ENCODE measurements around the gene XXYLT1. TPM values are rescaled to one million over a fixed set of nuclear protein-coding genes. Genes with fewer than 3 reads are reported as not detected.

Gene XXYLT1
- polyA plus RNA-seq, 1 donor (not counting 4 experiments of a cell fraction or from before 2014, with no cell fraction given), result 11.1 TPM

- H3K4me3 ChIP-seq (ENCODE audit: control insufficient read depth in 2 of 3, extremely low read depth in 1 of 3, insufficient read depth in 2 of 3, low read depth in 1 of 3, low read length in 3 of 3), result no peak overlapping the region
- no peak overlapping the region for H3K9ac ChIP-seq (ENCODE audit: control insufficient read depth, extremely low read depth, insufficient read depth, low read length)
- no peak overlapping the region for H2AFZ ChIP-seq (ENCODE audit: control insufficient read depth, low read length)
- DNase-seq (ENCODE audit: low read depth, low spot score) (no peak), FAIRE-seq (no peak)
- H3K4me1 ChIP-seq (ENCODE audit: control insufficient read depth, extremely low read depth, insufficient read depth, low read length), result peaks cover 4% of the 10 kb centered on the region
- peaks cover 0 to 2% of the 10 kb centered on the region in 2 experiments for H3K36me3 ChIP-seq (ENCODE audit: control insufficient read depth in 2 of 2, extremely low read depth in 1 of 2, insufficient read depth in 2 of 2, low read length in 2 of 2)
- H3K27me3 ChIP-seq (ENCODE audit: control insufficient read depth, extremely low read depth, insufficient read depth, low read length), result no peaks in the 10 kb centered on the region
- H3K9me1 ChIP-seq (ENCODE audit: control insufficient read depth, extremely low read depth, insufficient read depth, low read length), result no peaks in the 10 kb centered on the region
- no peaks in the 10 kb centered on the region for H3K9me3 ChIP-seq (ENCODE audit: control insufficient read depth, low read depth, low read length)
- no peak for TF ChIP-seq EZH2 (IDR thresholded peaks at IDR 0.05; ENCODE audit: low read length)
- TF ChIP-seq, protein P1, sequence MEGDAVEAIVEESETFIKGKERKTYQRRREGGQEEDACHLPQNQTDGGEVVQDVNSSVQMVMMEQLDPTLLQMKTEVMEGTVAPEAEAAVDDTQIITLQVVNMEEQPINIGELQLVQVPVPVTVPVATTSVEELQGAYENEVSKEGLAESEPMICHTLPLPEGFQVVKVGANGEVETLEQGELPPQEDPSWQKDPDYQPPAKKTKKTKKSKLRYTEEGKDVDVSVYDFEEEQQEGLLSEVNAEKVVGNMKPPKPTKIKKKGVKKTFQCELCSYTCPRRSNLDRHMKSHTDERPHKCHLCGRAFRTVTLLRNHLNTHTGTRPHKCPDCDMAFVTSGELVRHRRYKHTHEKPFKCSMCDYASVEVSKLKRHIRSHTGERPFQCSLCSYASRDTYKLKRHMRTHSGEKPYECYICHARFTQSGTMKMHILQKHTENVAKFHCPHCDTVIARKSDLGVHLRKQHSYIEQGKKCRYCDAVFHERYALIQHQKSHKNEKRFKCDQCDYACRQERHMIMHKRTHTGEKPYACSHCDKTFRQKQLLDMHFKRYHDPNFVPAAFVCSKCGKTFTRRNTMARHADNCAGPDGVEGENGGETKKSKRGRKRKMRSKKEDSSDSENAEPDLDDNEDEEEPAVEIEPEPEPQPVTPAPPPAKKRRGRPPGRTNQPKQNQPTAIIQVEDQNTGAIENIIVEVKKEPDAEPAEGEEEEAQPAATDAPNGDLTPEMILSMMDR (optimal IDR thresholded peaks at IDR 0.05 in 1 of 3, IDR thresholded peaks at IDR 0.05 in 1 of 3, conservative IDR thresholded peaks at IDR 0.05 in 1 of 3; ENCODE audit: extremely low read depth in 1 of 3, insufficient read depth in 2 of 3, low read length in 3 of 3), result no peak
- no peak overlapping the region for H3K4me2 ChIP-seq (ENCODE audit: control insufficient read depth, extremely low read depth, insufficient read depth, low read depth, low read length)
- dilution Hi-C loops (cut with MboI; ENCODE audit: extremely low pct_ligation_motif_present, low sequenced_read_pairs), result no loop called here
- H4K20me1 ChIP-seq (ENCODE audit: control insufficient read depth, extremely low read depth, insufficient read depth, low read length), result no peaks in the 10 kb centered on the region
- peaks cover 3% of the 10 kb centered on the region for H3K79me2 ChIP-seq (ENCODE audit: control insufficient read depth, insufficient read depth, low read length)
- H3K27ac ChIP-seq (ENCODE audit: control insufficient read depth, insufficient read depth, low read length), result no peak overlapping the region
Observed at GRCh38 chr3:195256639-195257453, 14.1 kb downstream of the XXYLT1 start.

DNA sequence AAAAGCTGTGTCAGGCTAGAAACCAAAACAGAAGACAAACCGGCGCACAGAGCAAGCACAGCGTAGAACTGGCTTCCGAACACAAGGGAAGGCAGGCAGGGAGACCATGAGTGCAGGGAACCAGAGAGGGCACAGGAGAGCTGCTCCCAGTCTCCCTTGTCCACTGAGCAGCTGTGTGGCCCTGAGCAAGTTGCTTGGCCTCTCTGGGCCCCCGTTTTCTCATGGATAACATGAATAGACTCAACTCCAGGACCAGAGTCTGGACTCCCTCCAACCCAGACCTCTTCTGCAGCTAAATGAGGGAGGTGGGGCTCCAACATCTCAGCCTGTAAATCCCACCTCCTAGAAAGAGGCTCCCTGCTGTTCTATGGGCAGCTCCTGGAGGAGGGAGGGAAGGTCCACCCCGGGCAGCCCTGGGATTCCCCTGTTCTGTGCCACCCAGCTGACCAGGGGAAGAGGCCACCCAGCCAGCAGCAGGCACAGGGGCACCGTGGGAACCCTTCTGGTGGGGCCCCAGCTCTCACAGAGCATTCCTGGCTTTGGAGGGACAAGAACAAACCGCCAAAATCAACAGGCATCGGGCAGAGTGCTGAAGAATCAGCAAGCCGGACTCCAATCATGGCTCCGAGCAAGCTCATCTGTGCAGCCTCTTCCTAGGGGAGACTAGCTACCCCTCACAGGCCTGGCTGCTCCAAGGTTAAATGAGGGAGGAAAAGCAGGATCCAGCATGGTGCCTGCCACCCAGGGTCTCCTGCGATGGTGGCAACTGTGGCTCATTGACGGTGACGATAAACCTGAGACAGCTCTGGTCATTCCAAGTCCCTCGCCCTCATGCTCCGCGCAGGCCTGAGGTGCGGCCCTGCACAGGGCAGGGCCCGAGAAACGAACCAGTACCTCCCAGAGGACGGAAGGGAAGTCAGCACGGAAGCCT is 15.1 kb downstream of the XXYLT1 start:
- FAIRE-seq (no peak), DNase-seq (ENCODE audit: low read depth, low spot score) (no peak)
- no peak overlapping the region for H3K4me3 ChIP-seq (ENCODE audit: control insufficient read depth in 2 of 3, extremely low read depth in 1 of 3, insufficient read depth in 2 of 3, low read depth in 1 of 3, low read length in 3 of 3)
- H3K27ac ChIP-seq (ENCODE audit: control insufficient read depth, insufficient read depth, low read length), result no peak overlapping the region
- TF ChIP-seq, protein P1 (optimal IDR thresholded peaks at IDR 0.05 in 1 of 3, IDR thresholded peaks at IDR 0.05 in 1 of 3, conservative IDR thresholded peaks at IDR 0.05 in 1 of 3; ENCODE audit: extremely low read depth in 1 of 3, insufficient read depth in 2 of 3, low read length in 3 of 3), result no peak
- TF ChIP-seq EZH2 (IDR thresholded peaks at IDR 0.05; ENCODE audit: low read length), result no peak
- no peak overlapping the region for H3K9ac ChIP-seq (ENCODE audit: control insufficient read depth, extremely low read depth, insufficient read depth, low read length)
- H3K9me3 ChIP-seq (ENCODE audit: control insufficient read depth, low read depth, low read length), result no peaks in the 10 kb centered on the region
- dilution Hi-C loops (cut with MboI; ENCODE audit: extremely low pct_ligation_motif_present, low sequenced_read_pairs), result no loop called here
- no peaks in the 10 kb centered on the region for H3K9me1 ChIP-seq (ENCODE audit: control insufficient read depth, extremely low read depth, insufficient read depth, low read length)
- peaks cover 8% of the 10 kb centered on the region for H3K79me2 ChIP-seq (ENCODE audit: control insufficient read depth, insufficient read depth, low read length)
- H3K4me2 ChIP-seq (ENCODE audit: control insufficient read depth, extremely low read depth, insufficient read depth, low read depth, low read length), result no peak overlapping the region
- H3K4me1 ChIP-seq (ENCODE audit: control insufficient read depth, extremely low read depth, insufficient read depth, low read length), result peaks cover 4% of the 10 kb centered on the region
- no peak overlapping the region for H2AFZ ChIP-seq (ENCODE audit: control insufficient read depth, low read length)
- H3K36me3 ChIP-seq (ENCODE audit: control insufficient read depth in 2 of 2, extremely low read depth in 1 of 2, insufficient read depth in 2 of 2, low read length in 2 of 2), result peaks cover 0 to 2% of the 10 kb centered on the region in 2 experiments
- no peaks in the 10 kb centered on the region for H4K20me1 ChIP-seq (ENCODE audit: control insufficient read depth, extremely low read depth, insufficient read depth, low read length)
- H3K27me3 ChIP-seq (ENCODE audit: control insufficient read depth, extremely low read depth, insufficient read depth, low read length), result no peaks in the 10 kb centered on the region
